GM19467 (cell line): ENCODE data around the gene FSTL4.

Experiments used
- ATAC-seq: cut with Tn5 transposase; IDR thresholded peaks from one replicate; pipeline ENCODE4 v1.9.1; 2021; ENCODE audit warnings: mild to moderate bottlenecking, moderate library complexity; ENCODE audit not compliant: unreplicated experiment

Gene FSTL4

DNA sequence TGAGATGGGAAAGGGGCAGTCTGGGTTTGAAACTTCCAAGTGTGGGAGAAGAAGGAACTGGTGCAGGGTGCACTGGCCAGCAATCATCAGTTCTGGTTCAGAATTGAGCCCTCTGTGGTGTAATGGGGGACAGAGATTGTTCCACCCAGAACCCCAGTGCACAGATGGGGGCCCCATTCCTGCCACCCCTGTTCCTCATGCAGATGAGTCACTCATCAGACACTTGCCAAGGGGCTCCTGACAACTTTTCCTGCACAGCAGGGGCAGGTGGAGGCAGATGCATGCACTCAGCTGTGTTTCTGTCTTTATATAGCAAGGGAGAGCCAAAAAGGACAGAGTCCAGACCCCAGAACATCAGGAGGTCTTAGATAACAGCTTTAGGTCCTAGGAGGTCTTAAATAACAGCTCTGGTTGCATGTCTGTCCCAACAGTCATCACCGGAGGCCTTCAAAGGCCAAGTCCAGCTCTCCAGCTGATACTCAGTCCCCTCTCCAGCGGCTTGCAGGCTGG, 307.6 kb downstream of the FSTL4 start:
- no peak for ATAC-seq

DNA sequence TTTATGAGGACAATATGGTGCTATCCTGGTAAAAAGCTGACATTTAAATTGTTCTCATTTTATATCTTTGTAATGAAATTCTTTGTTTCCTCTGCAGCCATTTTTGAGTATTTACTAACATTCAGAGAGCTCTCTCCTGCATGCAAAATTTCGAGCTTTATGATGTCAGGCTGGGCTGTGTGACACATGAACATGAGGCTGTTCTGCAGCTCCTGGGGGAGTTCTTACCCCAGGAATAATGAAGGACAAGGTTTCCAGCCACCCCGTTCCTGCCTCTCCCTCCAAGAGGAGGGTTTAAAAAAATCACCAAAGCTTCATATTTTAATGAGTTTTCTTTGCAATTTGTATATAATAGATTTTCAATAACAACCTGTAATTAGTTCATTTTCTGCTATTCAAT, 308.2 kb downstream of the FSTL4 start:
- no peak for ATAC-seq

DNA sequence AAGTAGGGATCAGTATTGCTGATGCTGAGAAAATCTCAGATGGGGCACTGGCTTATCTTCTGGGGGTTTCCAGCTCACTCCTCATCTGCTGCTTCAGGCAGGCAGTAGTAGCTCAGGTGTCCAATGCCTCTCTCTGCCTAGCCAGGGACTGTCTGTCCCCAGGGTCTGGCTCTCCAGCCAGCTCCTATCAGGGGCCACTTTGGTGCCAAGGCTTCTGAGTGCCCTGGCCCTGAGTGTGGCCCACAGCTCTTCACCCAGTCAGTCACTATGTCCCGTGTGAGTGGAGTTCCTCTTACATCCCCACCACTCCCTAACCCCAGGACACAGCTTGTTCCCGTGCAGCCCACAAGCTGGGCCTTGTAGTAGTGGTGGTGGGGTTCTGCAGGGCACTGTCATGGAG, 309.0 kb downstream of the FSTL4 start:
- no peak for ATAC-seq

DNA sequence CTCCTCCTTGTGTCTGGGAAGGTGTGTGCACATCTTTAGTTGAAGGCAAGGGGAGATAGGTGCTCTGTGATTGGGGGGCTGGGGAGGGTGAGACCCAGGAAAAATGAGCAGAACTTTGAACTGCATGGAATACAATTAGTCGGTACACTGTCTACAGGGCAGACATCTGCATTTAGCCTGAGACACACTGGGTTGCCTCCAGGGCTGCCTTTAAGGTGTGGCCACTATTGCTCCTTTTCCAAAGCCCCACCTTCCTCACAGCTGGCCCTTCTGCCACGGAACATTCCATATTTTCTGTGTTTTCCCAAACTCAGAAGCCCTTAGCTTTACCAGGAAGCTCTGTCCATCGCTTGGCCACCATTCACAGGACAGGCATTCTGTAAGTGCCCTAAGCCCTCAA, 312.6 kb downstream of the FSTL4 start:
- no peak for ATAC-seq

DNA sequence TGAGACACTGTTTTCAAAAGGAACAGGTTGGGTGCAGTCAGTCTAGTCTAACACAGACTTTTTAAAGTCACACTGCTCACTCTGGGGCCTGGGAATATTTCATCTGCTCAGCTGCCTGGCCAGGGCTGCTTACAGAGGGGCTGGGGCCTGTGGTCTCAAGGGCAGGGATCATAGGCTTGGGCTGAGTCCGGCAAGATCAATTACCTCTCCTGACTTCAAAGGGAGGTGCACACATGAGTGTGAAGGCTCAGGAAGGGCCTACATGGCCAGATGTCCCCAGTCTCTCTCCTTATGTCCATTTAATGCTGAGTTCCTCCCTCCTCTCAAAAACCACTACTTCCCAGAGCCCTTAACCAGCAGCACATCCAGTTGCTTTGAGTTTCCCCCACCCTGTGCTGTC, 313.3 kb downstream of the FSTL4 start:
- no peak for ATAC-seq

DNA sequence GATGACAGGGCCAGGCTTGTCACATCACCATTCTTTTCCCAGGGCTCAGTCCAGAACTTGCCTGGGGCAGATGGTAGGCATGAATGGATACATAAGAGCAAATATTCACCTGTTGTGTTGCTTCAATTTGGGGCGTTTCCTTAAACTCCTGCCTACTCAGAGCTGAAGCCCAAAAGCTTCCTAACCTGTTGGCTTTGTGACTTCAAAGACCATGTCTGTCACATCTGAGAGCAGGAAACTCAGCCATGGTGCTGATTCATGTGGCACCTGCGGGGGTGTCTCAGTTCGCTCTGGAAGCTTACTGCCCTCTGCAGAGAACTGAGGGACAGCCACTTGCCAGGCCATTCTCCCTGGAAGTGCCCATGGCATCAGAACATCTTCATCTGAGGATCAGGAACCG, 313.9 kb downstream of the FSTL4 start:
- ATAC-seq: no peak

DNA sequence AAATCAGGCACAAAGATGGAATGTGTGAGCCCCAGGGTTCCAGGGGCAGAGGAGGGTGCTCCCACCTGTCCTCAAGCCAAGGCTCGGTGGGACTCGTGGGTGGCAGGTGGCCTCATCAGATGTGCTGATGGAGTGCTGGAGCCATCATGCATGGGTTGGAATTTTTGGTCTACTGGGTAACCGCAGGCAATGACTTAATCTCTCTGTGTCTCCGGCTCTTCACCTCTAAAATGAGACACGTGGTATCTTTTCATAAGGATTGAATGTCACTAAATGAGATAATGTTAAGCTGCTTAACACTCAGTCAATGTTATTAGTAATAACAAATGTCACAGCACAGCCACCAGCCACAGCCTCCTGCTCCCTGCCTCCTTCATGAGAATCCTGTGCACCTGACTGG, 315.0 kb downstream of the FSTL4 start:
- no peak for ATAC-seq

DNA sequence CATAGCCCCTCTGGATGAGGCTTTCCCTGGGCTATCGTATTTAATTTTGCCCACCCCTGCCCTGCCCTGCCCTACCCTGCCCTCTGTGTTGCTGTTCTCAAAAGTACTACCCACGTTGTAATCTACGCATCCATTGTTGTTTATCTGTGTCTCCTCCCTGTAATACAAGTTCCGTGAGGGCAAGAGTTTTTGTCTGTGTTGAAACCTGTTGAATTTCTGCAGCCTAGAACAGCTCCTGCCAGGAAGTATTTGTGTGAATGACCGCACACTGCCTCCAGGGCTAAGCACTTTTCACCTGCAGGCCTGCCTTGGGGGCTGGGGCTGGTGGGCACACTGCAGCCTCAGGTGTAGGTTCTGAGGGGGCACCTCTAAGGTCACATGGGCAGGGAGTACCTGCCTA, 315.7 kb downstream of the FSTL4 start:
- ATAC-seq: no peak

DNA sequence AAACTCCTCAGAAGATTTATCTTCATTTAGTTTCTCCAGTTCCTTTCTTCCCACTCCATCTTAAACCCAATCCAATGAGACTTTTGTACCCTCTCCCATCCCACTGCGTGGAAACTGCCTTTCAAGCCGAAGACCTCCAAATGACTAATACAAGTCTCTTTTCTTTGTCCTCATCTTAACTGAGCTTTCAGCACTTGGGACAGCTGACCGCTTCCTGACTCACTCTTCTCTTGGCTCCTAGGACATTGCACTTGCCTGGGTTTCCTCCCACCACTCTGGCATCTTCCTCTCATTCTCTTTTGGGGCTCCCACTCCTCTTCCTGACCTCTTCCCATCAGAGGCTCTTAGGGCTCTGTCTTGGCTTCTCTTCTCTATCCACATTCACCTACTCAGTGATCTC, 316.8 kb downstream of the FSTL4 start:
- ATAC-seq: no peak

DNA sequence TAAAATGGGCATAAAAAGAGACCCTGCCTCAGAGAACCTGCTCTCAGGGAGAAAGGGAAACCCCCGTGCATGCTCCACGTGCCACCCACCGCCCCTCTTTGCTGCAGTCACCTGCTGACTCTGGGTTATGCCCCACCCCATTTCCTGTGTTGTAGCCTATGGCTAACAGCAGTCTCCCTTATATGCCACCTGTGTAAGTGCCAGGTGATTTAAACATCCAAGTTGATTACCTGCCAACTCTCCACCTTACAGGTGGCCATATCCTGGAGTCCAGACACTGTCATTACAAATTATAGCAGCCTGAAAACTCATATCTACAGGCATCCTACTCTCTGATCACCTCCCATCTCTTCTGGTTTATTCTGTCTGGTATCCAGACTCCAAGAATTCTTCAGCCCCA, 318.0 kb downstream of the FSTL4 start:
- ATAC-seq: no peak

DNA sequence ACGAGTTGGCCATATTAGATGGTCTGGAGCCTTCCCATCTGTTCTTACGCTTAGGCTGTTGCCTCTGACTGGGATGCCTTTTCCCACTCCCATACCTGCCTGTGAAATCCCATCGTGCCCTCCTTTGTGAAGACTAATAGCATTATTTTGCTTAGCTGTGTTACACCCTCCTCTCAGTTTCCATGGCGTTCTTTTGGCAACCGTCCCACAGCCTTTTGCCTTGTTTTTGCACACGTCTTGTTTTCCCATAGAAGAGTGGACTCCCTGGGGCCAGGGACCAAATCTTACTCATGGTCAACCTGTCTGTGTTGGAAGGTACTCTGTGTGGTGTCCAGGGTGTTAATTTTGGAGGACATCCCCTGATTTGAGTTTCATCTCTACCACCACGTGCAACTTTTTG, 318.4 kb downstream of the FSTL4 start:
- no peak for ATAC-seq

DNA sequence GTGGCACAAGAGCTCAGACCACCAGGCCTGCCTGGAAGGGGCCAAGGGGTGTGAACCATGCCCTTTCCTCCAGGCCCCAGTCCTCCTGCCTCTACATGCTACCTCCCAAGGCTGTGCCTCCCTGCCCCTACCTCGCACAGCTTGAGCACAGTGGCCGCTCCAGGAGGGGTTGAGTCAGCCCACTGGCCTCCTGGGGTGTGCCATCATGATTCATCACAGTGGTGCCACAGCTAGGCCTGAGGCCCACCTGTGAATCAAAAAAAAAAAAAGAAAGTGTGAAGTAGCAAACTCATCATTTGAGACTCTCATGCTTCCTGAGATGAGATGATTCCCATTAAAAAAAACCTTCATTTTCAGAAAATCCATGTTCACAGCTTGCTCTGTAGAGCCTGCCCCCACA, 320.0 kb downstream of the FSTL4 start:
- ATAC-seq: no peak

DNA sequence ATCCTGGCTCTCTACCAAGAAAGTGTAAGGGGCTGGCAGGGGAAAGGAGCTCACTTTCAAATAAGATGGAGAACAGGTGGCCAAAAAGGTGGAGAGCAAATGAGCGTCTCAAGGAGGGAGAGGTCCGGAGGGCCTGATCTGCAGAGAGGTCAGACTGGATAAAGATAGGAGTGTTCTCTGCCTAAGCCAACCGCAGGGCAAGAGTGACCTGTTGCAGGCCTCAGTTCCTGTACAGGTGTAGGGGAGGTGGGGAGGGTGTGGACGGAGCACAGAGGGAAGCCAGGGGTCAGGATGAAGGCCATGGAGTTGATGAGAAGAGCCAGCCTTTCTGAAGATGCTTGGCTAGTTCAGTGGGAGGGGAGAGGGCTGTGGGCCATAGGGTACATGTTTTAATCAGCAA, 320.8 kb downstream of the FSTL4 start:
- no peak for ATAC-seq

DNA sequence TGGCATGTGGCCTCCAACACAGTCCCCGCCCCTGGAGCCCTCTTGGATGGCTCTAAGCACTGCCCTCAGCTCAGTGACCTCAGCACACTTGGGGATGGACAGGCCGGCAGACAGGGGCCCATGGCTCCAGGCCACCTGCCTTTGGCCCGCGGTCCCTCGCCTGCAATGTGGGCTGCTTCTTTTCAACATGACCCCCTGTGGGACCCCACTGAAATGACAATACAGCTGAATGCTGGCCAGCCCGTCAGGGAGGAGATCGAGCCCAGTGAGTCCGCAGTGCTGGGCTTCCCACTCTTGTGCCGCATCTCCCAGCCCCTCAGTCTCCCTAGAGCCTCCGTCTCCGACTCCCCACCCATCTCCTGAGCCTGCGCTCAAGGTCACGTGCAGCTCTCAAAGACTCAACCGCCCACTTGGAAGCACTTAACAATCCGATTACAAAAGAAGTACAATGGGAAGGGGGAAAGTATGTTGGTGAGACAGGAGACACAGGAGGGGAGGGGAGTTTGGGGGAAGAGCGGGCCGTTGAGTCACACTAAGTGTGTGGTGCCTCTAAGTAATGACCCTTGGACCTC, 321.6 kb downstream of the FSTL4 start:
- ATAC-seq: no peak

DNA sequence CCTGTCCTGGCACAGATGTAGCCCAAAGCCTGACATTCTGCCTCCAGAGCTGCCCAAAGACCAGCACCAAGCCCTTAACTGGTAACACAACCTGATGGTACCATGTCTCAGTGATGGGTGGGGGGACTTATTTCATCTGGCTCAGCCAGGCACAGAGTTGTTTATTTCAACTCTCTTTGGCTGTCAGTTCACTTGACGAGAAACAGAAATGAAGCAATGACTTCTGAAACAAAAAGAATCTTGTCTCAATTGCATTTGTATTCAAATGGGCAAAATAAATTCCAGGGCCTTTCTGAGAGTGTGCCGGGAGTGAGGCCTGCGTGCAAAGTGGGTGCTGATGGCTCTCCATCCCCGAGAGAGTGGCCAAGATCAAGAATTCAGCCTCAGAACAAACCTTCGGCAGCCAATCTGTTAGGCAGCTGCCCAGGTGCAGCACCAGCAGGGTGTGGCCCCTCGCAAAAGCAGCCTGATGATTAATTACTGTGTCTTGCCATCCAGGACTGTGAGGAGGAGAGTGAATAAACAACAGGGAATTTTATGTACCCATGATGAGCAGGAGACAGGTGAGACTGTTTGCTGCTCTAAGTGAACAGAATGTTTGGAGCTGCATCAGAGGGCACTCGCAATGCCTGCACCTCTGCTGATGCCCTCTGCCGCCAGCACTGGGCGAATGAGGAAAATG, 322.5 kb downstream of the FSTL4 start:
- no peak for ATAC-seq

DNA sequence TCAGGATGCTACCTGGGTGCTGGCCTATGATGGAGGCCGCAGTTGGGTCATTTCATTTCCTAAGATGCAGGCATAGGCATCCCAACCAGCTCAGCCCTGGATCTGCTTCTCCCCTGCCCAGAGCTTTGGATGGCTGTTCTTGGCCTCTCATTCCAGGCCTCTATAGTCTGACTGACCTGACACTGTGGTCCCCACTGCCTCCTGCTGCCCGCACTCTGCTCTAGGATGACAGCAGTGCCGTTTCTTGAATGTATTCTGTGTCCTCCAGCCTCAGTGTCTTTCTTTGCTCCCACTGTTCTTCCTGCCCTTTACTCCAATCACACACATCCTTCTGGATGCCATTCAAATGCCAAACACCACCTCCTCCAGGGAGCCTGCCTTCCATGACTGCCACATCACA, 324.8 kb downstream of the FSTL4 start:
- no peak for ATAC-seq

DNA sequence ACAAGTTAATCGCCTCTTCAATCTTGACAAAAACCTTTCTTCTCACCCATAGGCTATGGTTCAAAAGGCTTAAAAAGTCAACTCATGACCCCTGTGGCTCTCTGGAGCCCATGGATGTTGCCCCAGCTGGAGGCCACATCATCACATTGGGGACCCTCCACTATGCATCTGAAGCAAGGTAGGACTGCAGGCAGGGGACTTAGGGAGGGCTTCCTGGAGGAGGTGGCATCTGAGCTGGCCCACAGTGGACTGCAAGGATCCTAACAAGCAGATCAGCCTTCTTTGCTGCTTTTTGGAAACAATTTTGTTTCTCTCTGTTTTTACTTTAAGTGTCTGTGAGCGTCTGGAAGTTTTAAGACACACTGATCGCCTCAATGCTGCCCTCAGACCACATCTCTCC, 325.9 kb downstream of the FSTL4 start:
- no peak for ATAC-seq

DNA sequence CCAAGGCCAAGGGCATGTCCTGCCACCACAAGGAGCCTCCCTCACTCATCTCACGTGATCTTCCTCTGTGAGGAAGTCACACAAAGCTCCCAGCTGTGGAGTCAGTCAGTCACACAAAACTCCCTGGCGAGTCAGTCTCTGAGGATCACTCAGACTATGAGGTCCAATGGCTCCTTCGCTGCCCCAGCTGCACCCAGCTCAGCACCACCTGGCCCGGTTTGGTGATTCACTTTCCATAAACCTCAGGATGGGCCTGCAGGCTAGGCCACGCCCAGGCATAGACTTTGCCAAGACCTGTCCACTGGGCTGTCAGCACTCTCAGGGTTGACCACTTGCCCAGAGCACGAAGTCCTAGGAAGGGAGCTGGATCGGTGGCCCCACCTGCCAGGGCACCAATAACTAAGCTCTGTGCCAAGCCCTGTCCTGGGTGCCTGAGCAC, 326.7 kb downstream of the FSTL4 start:
- ATAC-seq: no peak

DNA sequence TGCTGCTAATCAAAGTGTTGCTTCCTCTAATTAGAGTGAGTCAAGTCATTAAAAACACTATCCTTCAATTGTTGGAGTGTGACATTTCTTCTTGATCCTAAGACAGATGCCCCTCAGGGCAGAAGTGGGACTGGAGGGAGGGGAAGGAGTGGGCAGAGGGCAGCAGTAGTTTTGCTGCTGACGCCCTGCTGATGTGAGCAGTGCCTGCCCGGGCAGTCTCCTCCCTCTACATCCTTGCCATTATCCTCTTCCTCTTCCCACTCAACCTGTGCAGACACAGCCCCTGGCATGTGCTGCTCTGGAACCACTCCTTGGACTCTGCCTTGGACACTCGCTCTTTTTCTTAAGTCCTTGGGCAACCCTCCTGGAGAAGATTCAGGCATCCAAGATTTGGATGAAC, 328.0 kb downstream of the FSTL4 start:
- ATAC-seq: no peak

DNA sequence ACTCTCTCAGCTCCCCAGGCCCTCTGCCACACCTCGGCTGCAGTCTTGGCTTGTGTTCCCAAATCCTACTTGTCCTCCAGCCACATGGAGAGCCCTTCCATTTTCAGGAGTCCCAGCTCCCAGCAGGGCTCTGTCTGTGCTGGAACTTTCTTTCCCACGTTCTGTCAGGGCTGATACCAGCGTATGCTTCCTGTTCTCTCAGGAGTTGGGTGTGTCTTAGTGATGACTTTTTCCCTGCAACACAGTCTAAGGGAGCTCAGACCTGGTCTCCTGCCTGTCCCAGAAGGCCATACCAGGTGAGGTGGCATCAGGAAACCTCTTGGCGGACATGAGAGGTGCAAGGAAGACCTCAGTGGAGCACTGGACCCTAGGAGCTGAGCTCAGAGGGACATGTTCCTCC, 334.0 kb downstream of the FSTL4 start:
- ATAC-seq: no peak

DNA sequence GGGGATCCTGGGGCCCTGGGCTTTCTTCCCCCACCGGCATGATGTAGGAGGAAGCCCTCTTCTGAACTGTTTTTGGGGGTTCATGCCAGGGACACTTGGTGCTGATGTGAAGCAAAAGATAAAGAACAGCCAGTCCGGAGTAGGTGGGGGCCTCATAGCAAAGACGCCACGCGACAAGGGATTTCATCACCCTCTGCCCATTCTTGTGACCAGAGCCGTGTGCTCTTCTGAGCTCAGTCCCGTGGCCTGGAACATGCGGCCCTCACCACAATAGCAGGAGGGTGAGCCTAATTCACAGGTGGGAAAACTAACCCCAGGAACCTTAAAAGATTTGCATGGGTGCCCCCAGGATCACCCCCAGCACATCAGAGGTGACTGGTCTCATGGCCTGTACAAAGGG, 334.6 kb downstream of the FSTL4 start:
- no peak for ATAC-seq

DNA sequence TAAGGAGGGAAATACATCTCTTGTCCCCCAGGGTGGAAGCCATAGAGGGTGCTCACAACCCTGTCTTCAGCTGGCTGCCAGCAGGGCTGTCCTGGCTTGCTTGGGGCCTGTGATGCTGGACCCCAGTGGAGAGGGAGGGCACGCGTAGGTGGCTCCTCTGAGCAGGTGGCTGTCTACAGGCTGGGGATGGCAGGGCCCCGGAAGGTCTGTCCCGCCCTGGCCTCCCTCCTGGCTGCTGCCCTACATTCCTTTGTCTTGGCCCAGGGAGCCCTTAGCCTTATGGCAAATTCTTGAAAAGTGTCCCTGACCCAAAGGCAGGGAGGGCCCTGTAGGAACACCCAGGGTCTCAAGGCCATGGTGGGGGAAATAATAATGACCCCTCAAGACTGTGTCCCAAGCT, 336.2 kb downstream of the FSTL4 start:
- no peak for ATAC-seq

DNA sequence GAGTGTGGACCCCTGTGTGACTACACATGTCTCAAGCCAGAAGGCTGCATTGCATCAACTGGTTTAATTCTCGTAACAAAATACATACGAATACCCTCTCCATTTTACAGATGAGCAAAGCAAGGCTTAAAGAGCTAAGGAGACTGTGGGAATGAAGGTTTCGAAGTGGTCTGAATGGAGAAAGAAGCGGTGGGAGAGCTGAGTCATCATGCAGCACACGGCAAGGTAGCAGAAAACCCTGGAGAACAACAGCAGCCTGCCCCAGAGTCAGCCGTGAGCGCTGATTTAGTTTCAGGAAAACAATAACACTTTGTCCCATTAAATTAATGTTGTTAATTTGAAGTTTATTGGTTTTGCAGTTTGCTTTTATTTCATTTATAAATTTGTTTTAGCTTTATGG, 336.7 kb downstream of the FSTL4 start:
- no peak for ATAC-seq
